MCF 10A (cell line): ENCODE measurements around the gene RNF126. TPM values are rescaled to one million over a fixed set of nuclear protein-coding genes. Genes with fewer than 3 reads are reported as not detected.

Experiments
- BruUV-seq: library from RNA; stranded (reverse); fragments of 400-500 nt; replicated peaks from 2 replicates; lab custom pipeline; 2021; lab: Mats Ljungman, UMichigan
- CTCF ChIA-PET: fragments of 300-600 bp; sonication (Branson Sonifier 250); formaldehyde crosslinking; extraction: SDS; loops from one replicate; lab custom pipeline; 2021; ENCODE audit warnings: antibody characterized with exemption, inconsistent platforms; lab: Yijun Ruan, JAX
- POLR2A ChIA-PET: fragments of 300-600, 350-650 bp; sonication (Branson Sonifier 250); formaldehyde crosslinking; extraction: SDS; loops from one replicate; lab custom pipeline; 2020; ENCODE audit warnings: antibody characterized with exemption, inconsistent platforms; lab: Yijun Ruan, JAX
- DNase-seq: peaks from one replicate; pipeline ENCODE4 v3.0.0-alpha.2; 2018; ENCODE audit not compliant: unreplicated experiment
- H3K27ac Mint-ChIP-seq: one replicate; pipeline ENCODE4 v1.8.0; 2022; ENCODE audit warnings: mild to moderate bottlenecking, low read depth, mixed read lengths; ENCODE audit not compliant: unreplicated experiment
- H3K27me3 Mint-ChIP-seq: one replicate; pipeline ENCODE4 v1.8.0; 2022; ENCODE audit warnings: mixed read lengths; ENCODE audit not compliant: insufficient read depth, unreplicated experiment
- H3K36me3 Mint-ChIP-seq: one replicate; pipeline ENCODE4 v1.8.0; 2022; ENCODE audit warnings: mild to moderate bottlenecking, moderate library complexity, mixed read lengths; ENCODE audit not compliant: insufficient read depth, unreplicated experiment
- H3K4me1 Mint-ChIP-seq: one replicate; pipeline ENCODE4 v1.8.0; 2022; ENCODE audit warnings: mixed read lengths; ENCODE audit not compliant: insufficient read depth, unreplicated experiment
- H3K4me3 Mint-ChIP-seq: one replicate; pipeline ENCODE4 v1.8.0; 2022; ENCODE audit warnings: mild to moderate bottlenecking, moderate library complexity, mixed read lengths; ENCODE audit not compliant: unreplicated experiment
- H3K9me3 Mint-ChIP-seq: one replicate; pipeline ENCODE4 v1.8.0; 2022; ENCODE audit warnings: mixed read lengths; ENCODE audit not compliant: unreplicated experiment
- CTCF ChIP-seq: fragments of 200-600 bp; IDR thresholded peaks from one replicate; pipeline ENCODE4 v1.8.0; 2022; ENCODE audit warnings: antibody characterized with exemption, mild to moderate bottlenecking; ENCODE audit not compliant: unreplicated experiment
- intact Hi-C: fragments of 100-400 bp; cut with micrococcal nuclease; formaldehyde crosslinking; loops from 2 replicates; pipeline ENCODE4 v1.14.1; 2022
- total RNA-seq: library from RNA; stranded (reverse); gene quantifications from 2 replicates; pipeline ENCODE4 v1.2.3, GENCODE V29; 2022

The RNF126 gene
- total RNA-seq, 1 experiment from 2014 or later: 68.0 TPM

- ChIA-PET CTCF (interaction anchor here (0.7 to 2.0 kb wide), 3 partner anchors 11 to 95 kb away, joined by 3 to 7 read pairs (median 3); no protein-coding TSS in a partner anchor), POLR2A (interaction anchor here (0.6 to 6.8 kb wide), 12 partner anchors 10 to 573 kb away, joined by 3 to 49 read pairs (median 4); partner anchors contain the start of genes BSG, POLRMT and RNF126)
- no peak overlapping the region for H3K27ac Mint-ChIP-seq
- DNase-seq: peak; percentile 58
- H3K9me3 Mint-ChIP-seq: no peaks in the 10 kb centered on the region
- intact Hi-C loops: loop anchor here (5.0 kb wide), 1 partner anchor 73 kb away; the partner anchor contains the start of gene MISP
- peaks cover 13% of the 10 kb centered on the region for H3K4me1 Mint-ChIP-seq
- TF ChIP-seq CTCF: no peak
- peak overlapping the region; percentile 65 for H3K4me3 Mint-ChIP-seq
- peaks cover 61% of the 10 kb centered on the region for H3K36me3 Mint-ChIP-seq
- H3K27me3 Mint-ChIP-seq: no peaks in the 10 kb centered on the region
- no TSS peak for BruUV-seq
Measured at GRCh38 chr19:679418-680286, 16.6 kb upstream of the RNF126 start.

- Mint-ChIP-seq H3K27me3 (no peaks in the 10 kb centered on the region), H3K4me1 (peaks cover 13% of the 10 kb centered on the region), H3K27ac (no peak overlapping the region), H3K4me3 (peak overlapping the region; percentile 65), H3K9me3 (no peaks in the 10 kb centered on the region), H3K36me3 (peaks cover 53% of the 10 kb centered on the region)
- BruUV-seq: no TSS peak
- no peak for DNase-seq
- ChIA-PET POLR2A (interaction anchor here (0.8 to 6.8 kb wide), 9 partner anchors 9 to 574 kb away, joined by 3 to 49 read pairs (median 4); partner anchors contain the start of genes POLRMT and RNF126), CTCF (interaction anchor here (0.7 to 2.0 kb wide), 2 partner anchors 10 to 24 kb away, joined by 3 to 7 read pairs; no protein-coding TSS in a partner anchor)
- TF ChIP-seq CTCF: no peak
- intact Hi-C loops: loop anchor here (5.0 kb wide), 1 partner anchor 73 kb away; the partner anchor contains the start of gene MISP
Measured at GRCh38 chr19:678791-679388, 15.9 kb upstream of the RNF126 start.

GRCh38 chr19:677601-678436, 14.8 kb upstream of the RNF126 start:
- ChIA-PET CTCF (interaction anchor here (0.5 to 2.0 kb wide), 4 partner anchors 9 to 306 kb away, joined by 3 to 7 read pairs (median 5); partner anchors contain the start of gene RNF126), POLR2A (interaction anchor here (0.6 to 6.8 kb wide), 11 partner anchors 8 to 307 kb away, joined by 3 to 49 read pairs (median 4); partner anchors contain the start of genes CDC34, MISP and RNF126)
- DNase-seq: peak; percentile 74
- TSS peak; percentile 24 for BruUV-seq
- no peak for TF ChIP-seq CTCF
- Mint-ChIP-seq H3K9me3 (no peaks in the 10 kb centered on the region), H3K27me3 (no peaks in the 10 kb centered on the region), H3K27ac (peak overlapping the region; percentile 79), H3K4me1 (peaks cover 13% of the 10 kb centered on the region), H3K4me3 (peak overlapping the region; percentile 65), H3K36me3 (peaks cover 43% of the 10 kb centered on the region)
- intact Hi-C loops: loop anchor here (5.0 kb wide), 1 partner anchor 74 kb away; the partner anchor contains the start of gene MISP
